ENCODE measurements around the gene POLR3A.

POLR3A gene

DNA sequence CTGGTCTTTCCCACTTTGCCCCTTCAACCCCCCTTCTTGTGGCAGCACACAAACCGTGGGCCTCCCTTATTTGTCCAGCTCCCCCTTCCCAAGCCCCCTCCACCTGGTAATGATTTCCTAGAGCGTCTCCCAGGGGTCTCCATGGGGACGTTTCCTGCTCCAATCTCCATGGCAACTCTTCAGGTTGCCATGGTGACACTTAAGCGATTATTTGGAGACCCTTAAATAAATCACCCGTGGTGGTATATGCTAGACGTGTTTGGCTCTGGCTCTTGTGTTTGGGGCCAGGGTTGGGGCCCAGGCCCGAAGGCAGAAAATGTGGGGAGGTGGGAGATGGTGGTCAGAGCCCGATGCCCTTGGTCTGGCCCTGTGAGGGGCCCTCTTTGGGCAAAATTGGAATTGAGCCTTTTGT is 61.7 kb downstream of the POLR3A start:
- no peak for DNase-seq
- intact Hi-C loops (cut with DNase I): no loop called here

DNA sequence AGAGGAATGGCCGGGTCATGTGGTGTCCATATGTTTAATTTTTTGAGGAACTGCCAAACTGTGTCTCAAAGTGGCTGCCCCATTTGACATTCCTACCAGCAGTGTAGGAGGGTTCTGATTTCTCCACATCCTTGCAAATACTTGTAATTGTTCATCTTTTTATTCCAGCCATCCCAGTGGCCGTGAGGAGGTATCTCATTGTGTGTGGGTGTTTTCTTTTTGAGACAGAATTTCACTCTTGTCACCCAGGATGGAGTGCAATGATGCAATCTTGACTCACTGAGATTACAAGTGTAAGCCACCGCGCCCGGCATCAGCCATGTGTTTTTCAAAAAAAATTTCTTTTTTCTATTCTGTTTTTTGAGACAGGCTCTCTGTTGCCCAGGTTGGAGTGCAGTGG is 64.0 kb downstream of the POLR3A start:
- intact Hi-C loops (cut with DNase I): no loop called here
- DNase-seq: no peak

DNA sequence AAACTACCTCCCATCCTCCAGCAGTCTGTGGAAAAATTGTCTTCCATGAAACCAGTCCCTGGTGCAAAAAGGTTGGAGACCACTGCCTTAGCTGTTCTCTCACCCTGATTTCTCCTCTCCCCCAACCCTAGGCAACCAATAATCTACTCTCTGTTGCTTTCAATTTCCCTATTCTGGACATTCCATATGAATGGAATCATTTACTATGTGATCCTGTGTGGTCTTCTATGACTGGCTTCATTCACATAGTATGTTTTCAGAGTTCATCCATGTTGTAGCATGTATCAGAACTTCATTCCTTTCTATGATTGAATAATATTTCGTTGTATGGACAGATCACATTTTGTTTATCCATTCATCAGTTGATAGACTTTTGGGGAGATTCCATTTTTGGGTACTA is 64.5 kb downstream of the POLR3A start:
- intact Hi-C loops (cut with DNase I): no loop called here

DNA sequence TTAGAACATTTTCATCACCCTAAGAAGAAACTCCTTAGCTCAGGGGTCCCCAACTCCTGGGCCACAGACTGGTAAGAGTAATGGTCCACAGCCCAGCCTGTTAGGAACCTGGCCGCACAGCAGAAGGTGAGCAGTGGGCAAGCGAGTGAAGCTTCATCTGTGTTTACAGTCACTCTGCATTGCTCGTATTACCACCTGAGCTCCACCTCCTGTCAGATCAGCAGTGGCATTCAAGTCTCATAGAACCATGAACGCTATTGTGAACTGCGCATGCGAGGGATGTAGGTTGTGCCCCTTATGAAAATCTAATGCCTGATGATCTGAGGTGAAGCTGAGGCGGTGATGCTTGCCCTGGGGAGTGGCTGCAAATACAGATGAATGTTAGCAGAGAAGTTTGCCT is 65.4 kb downstream of the POLR3A start:
- intact Hi-C loops (cut with DNase I): no loop called here
- no peak for DNase-seq

More for the DNA sequence above, 64.5 kb downstream of the POLR3A start:
- no peak for DNase-seq

DNA sequence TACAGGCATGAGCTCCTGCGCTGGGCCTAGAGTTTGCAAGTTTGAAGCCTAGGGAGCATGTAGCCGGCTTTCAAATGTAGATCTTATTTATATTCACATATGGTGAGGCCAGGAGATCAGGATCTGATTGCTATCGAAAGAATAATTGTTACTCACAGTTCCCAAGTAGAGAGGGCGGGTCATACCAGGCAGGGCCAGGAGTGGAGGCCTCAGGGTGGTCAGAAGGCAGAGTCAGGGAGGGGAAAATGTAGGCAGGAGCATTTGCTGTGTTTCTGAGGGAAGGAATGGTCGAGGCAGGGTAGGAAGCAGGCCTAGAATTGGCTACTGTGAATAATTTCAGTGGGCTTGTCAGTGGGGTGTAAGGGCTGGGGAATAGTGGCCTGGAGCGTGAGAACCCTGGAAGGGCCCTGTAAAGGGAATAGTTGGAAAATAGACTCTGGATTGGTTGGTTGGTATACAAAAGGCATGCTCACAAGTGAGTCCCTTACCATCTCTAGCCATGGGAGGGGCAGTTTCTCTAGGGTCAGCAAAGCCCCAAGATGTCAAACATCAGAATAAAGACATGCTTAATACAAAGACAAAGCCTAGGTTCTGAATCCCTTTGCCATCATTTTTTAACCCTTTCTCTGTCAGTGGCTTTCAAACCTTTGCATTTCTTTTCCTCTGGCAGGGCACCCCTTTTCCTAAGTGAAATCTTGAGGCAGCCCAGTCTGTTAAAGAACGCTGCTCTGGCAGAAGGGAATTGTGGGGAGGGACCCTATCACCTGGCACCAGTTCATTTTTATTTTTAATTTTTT is 66.8 kb downstream of the POLR3A start:
- intact Hi-C loops (cut with DNase I): no loop called here
- no peak for DNase-seq

DNA sequence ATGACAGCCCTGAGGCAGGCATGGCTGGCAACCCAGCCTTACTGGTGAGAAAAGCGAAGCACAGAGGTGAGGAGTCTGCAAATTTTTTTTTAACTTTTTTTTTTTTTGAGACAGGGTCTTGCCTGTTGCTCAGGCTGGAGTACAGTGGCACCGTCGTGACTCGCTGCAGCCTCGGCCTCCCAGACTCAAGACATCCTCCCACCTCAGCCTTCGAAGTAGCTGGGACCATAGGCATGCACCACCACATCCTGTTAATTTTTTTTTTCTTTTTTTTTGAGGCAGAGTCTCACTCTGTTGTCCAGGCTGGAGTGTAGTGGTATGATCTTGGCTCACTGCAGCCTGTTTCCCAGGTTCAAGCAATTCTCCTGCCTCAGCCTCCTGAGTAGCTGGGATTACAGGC is 67.6 kb downstream of the POLR3A start:
- intact Hi-C loops (cut with DNase I): no loop called here
- DNase-seq: no peak

DNA sequence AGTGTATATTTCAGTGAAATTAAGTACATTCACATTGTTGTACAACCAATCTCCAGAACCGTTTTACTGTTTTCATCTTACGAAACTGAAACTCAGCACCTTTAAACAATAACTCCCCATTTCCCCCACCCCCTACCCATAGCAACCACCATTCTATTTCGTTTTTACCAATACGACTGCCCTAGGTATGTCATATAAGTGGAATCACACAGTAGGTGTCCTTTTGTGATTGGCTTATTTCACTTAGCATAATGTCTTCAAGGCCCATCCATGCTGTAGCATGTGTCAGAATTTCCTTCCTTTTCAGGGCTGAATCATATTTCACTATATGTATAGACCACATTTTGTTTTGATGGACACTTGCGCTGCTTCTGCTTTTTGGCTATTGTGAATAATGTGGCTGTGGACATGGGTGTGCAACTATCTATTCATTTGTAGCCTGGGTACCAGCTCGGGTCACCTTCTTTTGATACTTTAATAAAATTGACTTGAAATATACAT is 68.4 kb downstream of the POLR3A start:
- intact Hi-C loops (cut with DNase I): no loop called here
- no peak for DNase-seq

DNA sequence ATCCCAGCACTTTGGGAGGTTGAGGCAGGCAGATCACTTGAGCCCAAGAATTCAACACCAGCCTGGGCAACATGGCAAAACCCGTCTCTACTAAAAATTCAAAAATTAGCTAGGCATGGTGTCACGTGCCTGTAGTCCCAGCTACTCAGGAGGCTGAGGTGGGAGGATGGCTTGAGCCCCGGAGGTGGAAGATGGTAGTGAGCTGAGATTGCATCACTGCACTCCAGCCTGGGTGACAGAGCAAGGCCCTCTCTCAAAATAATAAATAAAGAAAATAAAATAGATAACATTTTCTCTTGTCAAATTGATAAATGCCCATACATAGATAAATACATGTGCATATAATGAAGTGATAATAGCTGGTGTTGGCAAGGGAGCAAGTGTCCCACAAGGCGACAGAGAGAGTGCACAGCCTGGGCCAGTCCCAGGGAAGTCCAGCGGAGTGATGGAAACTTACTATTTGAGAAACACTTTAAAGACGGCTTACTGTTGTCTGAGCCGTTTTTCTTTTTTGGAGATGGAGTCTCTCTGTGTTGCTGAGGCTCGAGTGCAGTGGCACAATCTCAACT is 69.3 kb downstream of the POLR3A start:
- intact Hi-C loops (cut with DNase I): no loop called here
- DNase-seq: no peak

DNA sequence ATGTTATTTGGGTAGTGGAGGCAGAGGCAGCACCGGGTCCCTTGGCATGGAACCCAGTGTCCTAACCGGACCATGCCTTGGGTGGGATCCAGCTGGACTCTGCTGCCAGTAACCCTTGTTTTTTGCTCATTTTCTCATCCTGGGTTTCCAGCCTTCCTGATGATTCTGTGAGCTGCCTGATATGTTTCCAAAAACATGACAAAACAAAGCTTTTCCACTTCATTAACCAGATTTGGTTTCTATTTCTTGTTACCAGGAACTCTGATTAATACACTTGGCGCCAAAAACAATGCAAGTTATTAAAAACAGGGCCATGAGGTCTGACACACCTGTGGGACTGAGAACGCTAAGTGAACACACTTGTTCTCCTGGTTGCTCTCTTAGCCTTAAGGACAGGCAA is 69.9 kb downstream of the POLR3A start:
- intact Hi-C loops (cut with DNase I): no loop called here
- DNase-seq: peak in 2 of 42 donors; percentile 30 to 60

DNA sequence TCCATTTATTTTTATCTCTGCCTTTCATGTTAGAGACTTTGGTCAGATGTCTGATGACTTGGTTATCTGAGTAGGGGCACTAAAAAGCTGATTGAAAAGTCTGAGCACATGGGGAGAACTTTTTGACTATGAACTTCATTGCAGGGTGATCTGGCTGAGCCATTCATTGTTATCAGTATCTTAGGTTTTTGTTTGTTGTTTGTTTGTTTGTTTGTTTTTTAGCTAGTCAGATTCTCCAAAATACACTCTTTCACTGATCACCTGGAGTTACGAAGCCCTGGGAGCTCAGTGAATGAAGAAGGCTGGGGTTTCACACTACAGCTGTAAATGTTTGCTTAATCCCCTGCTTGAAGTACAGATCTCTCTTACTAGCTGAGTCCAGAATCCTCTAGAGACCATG is 74.2 kb downstream of the POLR3A start:
- no peak for DNase-seq
- intact Hi-C loops (cut with DNase I): no loop called here

DNA sequence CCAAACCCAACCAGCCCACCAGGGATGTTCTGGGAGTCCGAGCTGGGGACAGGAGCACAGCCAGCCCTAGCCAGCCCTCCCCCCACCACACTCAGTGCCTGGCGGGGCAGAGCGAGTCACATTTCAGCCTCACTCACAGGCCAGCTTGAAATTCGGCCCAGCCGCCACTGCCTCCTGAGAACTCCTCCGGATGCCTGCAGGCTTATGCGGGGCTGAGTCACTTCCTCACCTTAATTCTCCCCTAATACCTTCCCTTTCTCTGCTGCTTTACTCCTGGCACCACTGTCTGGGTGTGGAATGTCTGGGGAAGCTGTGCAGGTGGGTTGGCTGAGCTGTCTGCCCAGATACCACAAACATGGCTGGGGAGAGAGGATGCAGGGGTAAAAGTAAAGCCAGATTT is 80.1 kb downstream of the POLR3A start:
- peak in 2 of 42 donors; percentile 10 to 41 for DNase-seq
- intact Hi-C loops (cut with DNase I): no loop called here

DNA sequence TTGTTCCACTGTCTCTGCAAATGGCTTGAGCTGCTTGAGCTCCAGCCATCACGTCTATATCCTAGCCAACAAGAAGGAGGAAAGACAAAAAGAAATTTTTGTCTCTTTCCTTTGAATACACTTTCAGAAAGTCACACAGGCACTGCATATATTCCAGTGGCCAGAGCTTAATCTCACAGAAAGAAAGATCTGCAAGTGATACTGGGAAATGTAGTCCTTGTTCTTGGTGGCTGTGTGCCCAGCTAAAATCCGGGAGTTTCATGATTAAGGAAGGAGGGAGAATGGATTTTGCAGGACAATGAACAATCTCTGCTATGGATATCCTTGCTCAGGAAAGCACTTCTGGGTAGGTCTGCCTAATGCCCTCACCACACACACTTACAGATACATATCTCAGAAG is 83.2 kb downstream of the POLR3A start:
- no peak for DNase-seq
- intact Hi-C loops (cut with DNase I): no loop called here

DNA sequence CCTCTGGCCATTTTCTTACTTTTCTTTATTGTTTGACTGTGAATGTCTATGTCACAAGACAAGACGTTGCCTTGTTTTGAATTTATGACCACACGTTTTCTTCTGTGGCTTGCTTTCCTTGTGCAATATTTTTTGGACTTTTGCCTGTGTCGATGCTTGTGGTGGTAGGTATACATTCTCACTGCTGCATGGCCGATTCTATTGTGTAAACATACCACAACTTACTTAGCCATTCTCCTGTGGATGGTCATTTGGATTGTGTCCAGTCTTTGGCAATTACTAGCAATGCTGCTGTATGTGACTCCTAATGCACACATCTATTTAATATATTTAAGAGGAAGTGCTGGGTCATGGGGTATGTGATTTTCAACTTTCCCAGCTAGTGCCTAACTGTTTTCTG is 84.8 kb downstream of the POLR3A start:
- intact Hi-C loops (cut with DNase I): no loop called here
- DNase-seq: no peak

DNA sequence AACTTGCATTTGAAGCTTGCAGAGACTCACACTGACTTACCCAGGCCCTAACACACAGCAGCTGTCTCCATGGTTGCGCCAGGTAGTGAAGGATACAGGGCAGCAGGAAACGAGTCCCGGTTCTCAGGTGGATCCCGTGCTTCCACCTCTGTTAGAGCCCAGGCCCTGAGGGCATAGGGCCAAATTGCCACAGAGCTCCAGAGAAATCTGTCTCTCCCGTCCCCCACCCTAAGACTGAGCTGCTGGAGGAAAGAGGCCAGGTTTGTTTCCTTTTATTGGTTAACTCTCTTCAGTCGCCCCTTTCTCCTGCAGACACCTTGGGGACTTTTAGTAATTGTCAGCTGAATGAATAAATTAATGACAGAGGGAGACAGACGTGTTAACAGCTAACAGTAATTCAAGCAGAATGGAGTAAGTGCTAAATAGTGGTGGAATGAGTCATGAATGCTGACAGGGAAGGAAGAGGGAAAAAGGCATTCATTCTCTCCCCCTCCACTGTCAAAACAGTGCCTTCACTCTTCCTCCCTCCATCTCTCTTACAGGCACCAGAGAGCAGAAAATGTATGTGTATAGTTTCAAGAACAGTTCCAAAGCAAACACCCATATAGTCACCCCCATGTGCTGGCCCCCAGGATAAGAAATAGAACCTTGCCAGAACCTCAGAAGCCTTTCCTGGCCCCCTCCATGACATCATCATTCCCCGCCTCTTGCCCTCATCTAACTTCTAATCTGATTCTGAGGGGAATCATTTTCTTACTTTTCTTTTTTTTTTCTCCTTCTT is 86.0 kb downstream of the POLR3A start:
- intact Hi-C loops (cut with DNase I): no loop called here
- DNase-seq: peak in 7 of 42 donors; percentile 11 to 49 (median 17)

DNA sequence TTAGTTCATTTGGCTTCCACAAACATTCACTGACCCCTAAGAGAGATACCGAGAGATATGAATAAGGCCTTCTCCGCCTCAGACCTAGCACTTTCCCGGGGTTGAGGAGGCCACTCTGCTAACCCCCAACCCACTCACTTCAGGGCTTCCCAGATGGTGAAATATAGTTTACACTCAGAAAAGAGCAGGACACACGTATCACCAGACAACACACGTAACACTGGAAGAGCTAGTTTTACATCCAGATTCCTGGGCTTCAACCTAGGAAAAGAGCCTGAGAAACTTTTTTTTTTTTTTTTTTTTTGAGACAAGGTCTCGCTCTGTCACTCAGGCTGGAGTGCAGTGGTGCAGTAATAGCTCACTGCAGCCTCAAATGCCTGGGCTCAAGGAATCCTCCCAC is 87.5 kb downstream of the POLR3A start:
- intact Hi-C loops (cut with DNase I): no loop called here
- no peak for DNase-seq

DNA sequence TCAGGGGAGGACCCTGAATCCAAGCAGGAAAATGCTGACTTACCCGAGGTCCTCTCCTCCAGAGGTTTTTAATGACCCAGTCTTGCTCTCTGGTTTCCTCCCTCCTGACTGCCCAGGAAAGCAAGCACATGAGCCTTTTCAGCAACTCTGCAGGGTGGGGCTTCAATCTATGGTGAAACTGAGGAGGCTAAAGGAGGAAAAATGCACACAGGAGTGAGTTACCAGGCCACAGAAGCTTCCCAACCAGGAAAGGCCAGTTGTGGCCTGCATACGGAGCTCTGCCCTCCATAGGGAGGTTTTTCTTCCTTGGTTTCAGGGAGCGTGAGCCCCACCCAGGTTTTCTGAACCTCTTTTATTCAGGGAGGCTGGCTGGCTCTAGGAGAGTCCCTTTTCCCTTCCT is 88.7 kb downstream of the POLR3A start:
- intact Hi-C loops (cut with DNase I): no loop called here
- DNase-seq: no peak

DNA sequence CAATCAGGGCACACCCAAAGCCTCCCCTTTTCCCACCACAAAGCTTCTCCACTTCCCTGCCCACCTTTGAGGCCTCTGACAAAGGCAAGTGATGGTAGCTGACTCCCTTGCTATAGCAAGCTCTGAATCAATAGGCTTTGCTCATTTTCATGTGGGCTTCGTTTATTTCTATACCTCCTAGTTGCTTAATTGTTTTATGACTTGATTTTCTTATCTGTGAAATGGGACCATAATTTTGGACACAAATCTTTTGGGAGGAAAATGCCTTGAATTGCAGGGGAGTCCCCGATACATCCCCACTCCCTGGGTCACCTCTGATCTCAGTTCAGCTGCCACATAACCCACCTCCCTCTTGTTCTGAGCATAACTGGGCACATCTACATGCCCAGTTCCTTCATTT is 89.1 kb downstream of the POLR3A start:
- intact Hi-C loops (cut with DNase I): no loop called here
- DNase-seq: no peak

DNA sequence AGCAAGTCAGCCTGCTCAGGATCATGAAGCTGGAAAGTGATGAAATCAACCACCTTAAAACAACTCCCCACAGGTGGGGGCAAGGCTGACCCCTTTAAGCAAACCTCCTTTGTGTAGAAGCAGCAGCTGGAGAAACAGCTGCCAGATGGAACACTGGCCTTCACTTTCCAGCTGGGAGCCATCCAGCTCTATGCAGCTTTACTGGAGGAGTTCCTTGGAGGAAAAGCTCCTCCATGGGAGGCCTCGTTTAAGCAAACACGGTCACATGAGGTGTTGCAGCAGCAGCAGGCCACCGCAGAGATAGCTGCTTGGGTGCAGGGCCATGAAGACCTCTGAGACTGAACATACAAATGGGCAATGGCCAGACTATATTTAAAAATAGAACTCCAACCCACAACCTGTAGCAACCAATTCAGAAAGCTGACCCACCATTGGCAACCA is 89.7 kb downstream of the POLR3A start:
- DNase-seq: no peak
- intact Hi-C loops (cut with DNase I): no loop called here

DNA sequence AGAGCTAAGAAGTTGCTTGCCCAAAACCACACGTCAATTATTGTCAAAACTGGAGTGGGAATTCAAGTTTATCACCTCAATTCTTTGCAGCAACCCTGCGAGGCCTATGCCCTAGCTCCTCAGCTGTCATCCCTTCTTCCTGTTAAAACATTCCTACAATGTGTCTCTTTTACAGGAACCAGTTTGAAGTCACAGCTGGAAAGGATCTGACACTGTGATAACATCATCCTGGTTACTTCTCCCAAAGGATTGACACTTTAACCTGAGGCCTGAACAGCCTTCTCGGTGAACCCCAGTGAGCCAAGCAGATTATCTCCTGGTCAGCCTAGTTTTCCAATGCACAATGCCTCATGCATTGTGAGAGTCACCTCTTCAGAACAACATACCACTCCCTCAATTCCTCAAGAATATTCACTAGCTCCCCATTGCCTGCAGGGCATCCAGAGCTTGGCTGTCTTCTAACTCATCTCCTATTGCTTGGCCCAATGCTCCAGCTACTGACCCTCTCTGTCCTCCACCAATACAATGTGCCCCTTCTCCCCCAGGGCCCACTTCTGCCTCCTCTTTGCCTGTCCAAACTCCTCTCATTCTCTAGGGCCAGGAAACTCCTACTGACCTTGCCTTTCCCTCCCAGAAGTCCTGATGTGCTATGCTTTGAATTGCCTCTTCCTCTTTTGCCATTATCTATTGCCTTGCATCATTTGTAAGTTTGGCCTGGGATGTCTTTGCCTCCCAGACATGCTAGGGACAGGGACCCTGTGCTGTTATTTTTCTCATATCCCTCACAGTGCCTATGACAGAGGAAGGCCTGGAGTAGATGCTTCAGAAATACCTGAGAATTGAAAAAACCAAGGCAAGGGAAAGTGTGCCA is 92.4 kb downstream of the POLR3A start:
- DNase-seq: no peak
- intact Hi-C loops (cut with DNase I): no loop called here
